NT2/D1 (cell line): ENCODE results near the gene CTBP2.

Experiments
- DNase-seq: peaks from one replicate; pipeline ENCODE4 v3.0.0-alpha.2; 2011; ENCODE audit warnings: low read depth, low spot score
- H3K27me3 ChIP-seq: 2 replicates; pipeline ENCODE4 v1.6.0; 2011; ENCODE audit warnings: mild to moderate bottlenecking; ENCODE audit not compliant: insufficient read length, insufficient read depth
- H3K36me3 ChIP-seq: 2 replicates; pipeline ENCODE4 v1.6.1; 2011; ENCODE audit warnings: mild to moderate bottlenecking, low read length, mixed read lengths; ENCODE audit not compliant: insufficient read depth, insufficient read length
- H3K4me1 ChIP-seq: 2 replicates; pipeline ENCODE4 v1.5.1; 2011; ENCODE audit not compliant: insufficient read depth, insufficient read length
- H3K4me3 ChIP-seq: 2 replicates; pipeline ENCODE4 v1.5.1; 2011; ENCODE audit warnings: low read depth; ENCODE audit not compliant: insufficient read length
- H3K9ac ChIP-seq: 2 replicates; pipeline ENCODE4 v1.6.0; 2011; ENCODE audit warnings: low read depth; ENCODE audit not compliant: insufficient read length
- H3K9me3 ChIP-seq: 2 replicates; pipeline ENCODE4 v1.5.1; 2011; ENCODE audit warnings: mild to moderate bottlenecking, low read length; ENCODE audit not compliant: insufficient read depth
- SUZ12 ChIP-seq: IDR thresholded peaks from 2 replicates; pipeline ENCODE4 v1.6.1; 2011; ENCODE audit not compliant: insufficient read length, insufficient read depth; ENCODE audit errors: extremely low read depth
- YY1 ChIP-seq: IDR thresholded peaks from 2 replicates; pipeline ENCODE4 v1.6.1; 2011; ENCODE audit not compliant: insufficient read length, insufficient read depth
- ZNF274 ChIP-seq: IDR thresholded peaks from 2 replicates; pipeline ENCODE4 v1.6.1; 2011; ENCODE audit warnings: mild to moderate bottlenecking, low read depth, low read length

The CTBP2 gene

DNA sequence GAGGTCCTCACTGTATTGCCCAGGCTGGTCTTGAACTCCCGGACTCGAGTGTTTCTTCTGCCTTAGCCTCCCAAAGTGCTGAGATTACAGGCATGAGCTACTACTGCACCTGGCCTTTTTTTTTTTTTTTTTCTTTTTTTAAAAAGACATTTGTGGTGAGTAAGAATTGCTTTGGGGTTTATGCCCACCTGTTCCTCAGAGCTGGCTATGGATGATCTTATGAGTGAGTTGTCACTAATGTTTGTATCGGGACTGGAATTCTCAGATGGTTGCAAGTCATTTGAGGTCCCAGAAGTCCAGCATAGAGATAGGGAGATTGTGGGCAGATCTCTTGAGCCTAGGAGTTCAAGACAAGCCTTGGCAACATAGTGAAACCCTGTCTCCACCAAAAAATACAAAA lies 183.2 kb downstream of the CTBP2 start:
- Histone ChIP-seq H3K9ac (no peak overlapping the region), H3K27me3 (no peaks in the 10 kb centered on the region), H3K4me3 (no peak overlapping the region), H3K36me3 (peaks cover 43% of the 10 kb centered on the region), H3K9me3 (no peaks in the 10 kb centered on the region), H3K4me1 (no peaks in the 10 kb centered on the region)
- TF ChIP-seq YY1 = no peak
- DNase-seq = no peak

- H3K9me3 ChIP-seq = no peaks in the 10 kb centered on the region
- TF ChIP-seq SUZ12 (no peak), YY1 (no peak), ZNF274 (no peak)
- no peak overlapping the region for H3K4me3 ChIP-seq
- H3K27me3 ChIP-seq = no peaks in the 10 kb centered on the region
- no peak for DNase-seq
- peaks cover 36% of the 10 kb centered on the region for H3K36me3 ChIP-seq
- no peak overlapping the region for H3K9ac ChIP-seq
- no peaks in the 10 kb centered on the region for H3K4me1 ChIP-seq
Observed at GRCh38 chr10:124975977-124976514, 184.3 kb downstream of the CTBP2 start.

DNA sequence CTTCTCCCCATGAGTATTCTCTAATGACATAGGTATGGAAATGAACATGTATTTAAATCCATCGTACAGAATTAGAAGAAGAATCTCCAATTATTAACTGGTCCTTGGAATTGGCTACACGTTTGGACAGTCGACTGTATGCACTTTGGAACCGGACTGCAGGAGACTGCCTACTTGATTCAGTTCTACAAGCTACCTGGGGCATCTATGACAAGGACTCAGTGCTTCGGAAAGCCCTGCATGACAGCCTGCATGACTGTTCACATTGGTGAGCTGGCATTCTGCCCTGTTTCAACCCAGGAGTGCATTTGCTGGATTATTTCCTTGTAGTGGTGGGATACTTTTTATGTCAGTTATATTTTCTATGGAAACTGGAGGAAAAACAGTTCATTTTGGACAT lies 186.2 kb downstream of the CTBP2 start:
- no peaks in the 10 kb centered on the region for H3K4me1 ChIP-seq
- no peak for DNase-seq
- H3K4me3 ChIP-seq = no peak overlapping the region
- H3K9me3 ChIP-seq = no peaks in the 10 kb centered on the region
- TF ChIP-seq YY1 = no peak
- no peak for TF ChIP-seq ZNF274
- TF ChIP-seq SUZ12 = no peak
- H3K36me3 ChIP-seq = peaks cover 38% of the 10 kb centered on the region
- H3K9ac ChIP-seq = no peak overlapping the region
- no peaks in the 10 kb centered on the region for H3K27me3 ChIP-seq

GRCh38 chr10:124972637-124973036 lies 187.7 kb downstream of the CTBP2 start:
- H3K9me3 ChIP-seq = no peaks in the 10 kb centered on the region
- no peak overlapping the region for H3K4me3 ChIP-seq
- DNase-seq = no peak
- H3K9ac ChIP-seq = no peak overlapping the region
- no peak for TF ChIP-seq SUZ12
- no peak for TF ChIP-seq YY1
- TF ChIP-seq ZNF274 = no peak
- peaks cover 46% of the 10 kb centered on the region for H3K36me3 ChIP-seq
- H3K4me1 ChIP-seq = no peaks in the 10 kb centered on the region
- H3K27me3 ChIP-seq = no peaks in the 10 kb centered on the region

GRCh38 chr10:124971276-124971675 lies 189.1 kb downstream of the CTBP2 start:
- Histone ChIP-seq H3K36me3 (peaks cover 58% of the 10 kb centered on the region), H3K9ac (no peak overlapping the region), H3K9me3 (no peaks in the 10 kb centered on the region), H3K4me1 (no peaks in the 10 kb centered on the region), H3K4me3 (no peak overlapping the region), H3K27me3 (no peaks in the 10 kb centered on the region)
- TF ChIP-seq ZNF274 (no peak), SUZ12 (no peak)
- no peak for DNase-seq

GRCh38 chr10:124967255-124967654 lies 193.1 kb downstream of the CTBP2 start:
- H3K36me3 ChIP-seq = peaks cover 39% of the 10 kb centered on the region
- H3K9ac ChIP-seq = no peak overlapping the region
- no peaks in the 10 kb centered on the region for H3K9me3 ChIP-seq
- no peaks in the 10 kb centered on the region for H3K27me3 ChIP-seq
- TF ChIP-seq YY1 = no peak
- no peak for DNase-seq
- H3K4me3 ChIP-seq = no peak overlapping the region
- H3K4me1 ChIP-seq = no peaks in the 10 kb centered on the region

DNA sequence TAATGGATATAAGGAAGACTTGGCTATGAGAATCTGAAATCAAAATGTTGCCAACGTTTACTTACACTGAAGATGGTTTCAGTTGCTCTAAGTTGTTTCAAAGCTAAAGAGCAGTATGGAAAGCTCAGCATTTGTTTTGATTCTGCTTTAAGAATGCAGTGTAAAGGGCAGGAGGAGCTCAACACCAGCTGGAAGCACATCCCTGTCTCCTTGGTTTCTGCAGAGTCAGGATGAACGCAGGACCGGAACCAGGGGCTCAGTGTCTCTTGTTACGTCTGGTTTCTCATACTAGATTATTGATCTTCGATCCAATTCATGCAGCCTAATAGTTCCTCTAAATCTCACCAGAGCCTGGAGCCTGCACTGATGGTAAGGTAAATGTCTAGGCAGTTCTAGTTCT lies 194.4 kb downstream of the CTBP2 start:
- Histone ChIP-seq H3K4me3 (no peak overlapping the region), H3K27me3 (no peaks in the 10 kb centered on the region), H3K36me3 (peaks cover 41% of the 10 kb centered on the region), H3K9ac (no peak overlapping the region), H3K4me1 (no peaks in the 10 kb centered on the region), H3K9me3 (no peaks in the 10 kb centered on the region)
- no peak for DNase-seq
- TF ChIP-seq YY1 (no peak), SUZ12 (no peak)

GRCh38 chr10:124963866-124964720 lies 196.3 kb downstream of the CTBP2 start:
- H3K27me3 ChIP-seq = no peaks in the 10 kb centered on the region
- H3K9me3 ChIP-seq = no peaks in the 10 kb centered on the region
- no peak overlapping the region for H3K9ac ChIP-seq
- no peak overlapping the region for H3K4me3 ChIP-seq
- H3K4me1 ChIP-seq = no peaks in the 10 kb centered on the region
- TF ChIP-seq ZNF274 = no peak
- TF ChIP-seq YY1 = no peak
- TF ChIP-seq SUZ12 = no peak
- H3K36me3 ChIP-seq = peaks cover 35% of the 10 kb centered on the region
- DNase-seq = no peak
